B cell (primary cell): ENCODE results near the gene PRCC. TPM values are rescaled to one million over a fixed set of nuclear protein-coding genes. Genes with fewer than 3 reads are reported as not detected.

Experiments
- ATAC-seq: fragments of 200-7000 bp; cut with Tn5 transposase; one replicate; pipeline ENCODE4 v1.10.0; 2021; ENCODE audit warnings: low read depth, mild to moderate bottlenecking, moderate number of reproducible peaks, moderate library complexity
- CTCF ChIA-PET: fragments of 350-600 bp; sonication (Branson Sonifier 250); formaldehyde crosslinking; loops from one replicate; lab custom pipeline; 2021; ENCODE audit warnings: antibody characterized with exemption, inconsistent platforms; lab: Charles Lee
- POLR2A ChIA-PET: fragments of 350-600 bp; sonication (Branson Sonifier 250); formaldehyde crosslinking; loops from one replicate; lab custom pipeline; 2021; ENCODE audit warnings: antibody characterized with exemption; lab: Charles Lee
- DNase-seq: peaks from one replicate; pipeline ENCODE4 v3.0.0; 2013
- H2AFZ ChIP-seq: 2 replicates; pipeline ENCODE4 v1.6.1; 2012; ENCODE audit warnings: mild to moderate bottlenecking, low read depth, low read length; ENCODE audit not compliant: insufficient read depth, poor library complexity, severe bottlenecking
- H3K27ac ChIP-seq, 2 donors: 1 replicate in 1 of 2; 2 replicates in 1 of 2; pipeline ENCODE4 v1.5.1; 2012 to 2013; ENCODE audit warnings: low read length in 2 of 2, mild to moderate bottlenecking in 2 of 2, moderate library complexity in 1 of 2
- H3K27me3 ChIP-seq, 4 experiments: fragments of 200-600 bp in 1 of 4; sonication (generic) in 1 of 4; replicated peaks in 1 of 4; 1 replicate in 2 of 4; 2 replicates in 2 of 4; pipeline versions ENCODE4 v1.6.1 to v1.7.0; 2013 to 2016; ENCODE audit warnings: low read length in 3 of 4, mild to moderate bottlenecking in 2 of 4, mixed read lengths in 1 of 4, moderate library complexity in 1 of 4; ENCODE audit not compliant: insufficient read depth in 4 of 4, control insufficient read depth in 3 of 4; ENCODE audit errors: control extremely low read depth in 1 of 4
- H3K36me3 ChIP-seq, 2 experiments: replicated peaks in 1 of 2; 1 replicate in 1 of 2; 2 replicates in 1 of 2; pipeline versions ENCODE4 v1.6.1 to v1.7.1; 2013; ENCODE audit warnings: low read length in 1 of 2; ENCODE audit not compliant: insufficient read depth in 2 of 2, control insufficient read depth in 1 of 2; ENCODE audit errors: control extremely low read depth in 1 of 2, extremely low read depth in 1 of 2
- H3K4me1 ChIP-seq, 2 donors: fragments of 200-600 bp in 1 of 2; sonication (generic) in 1 of 2; 1 replicate in 1 of 2; 2 replicates in 1 of 2; pipeline versions ENCODE4 v1.5.1 to v1.6.1; 2013 to 2017; ENCODE audit warnings: low read length in 2 of 2; ENCODE audit not compliant: control insufficient read depth in 2 of 2, insufficient read depth in 2 of 2
- H3K4me2 ChIP-seq: replicated peaks from 2 replicates; pipeline ENCODE3; 2012; ENCODE audit warnings: mild to moderate bottlenecking, low read depth, low read length; ENCODE audit not compliant: poor library complexity, severe bottlenecking
- H3K4me3 ChIP-seq, 5 experiments: fragments of 200-600 bp in 1 of 5; sonication (generic) in 1 of 5; 1 replicate in 3 of 5; 2 replicates in 2 of 5; pipeline versions ENCODE4 v1.5.1 to v1.7.0; 2011 to 2016; ENCODE audit warnings: low read length in 4 of 5, mild to moderate bottlenecking in 4 of 5, low read depth in 2 of 5, control low read depth in 1 of 5, moderate library complexity in 1 of 5; ENCODE audit not compliant: insufficient read depth in 1 of 5; ENCODE audit errors: control extremely low read depth in 1 of 5, extremely low read depth in 1 of 5
- H3K79me2 ChIP-seq: fragments of 200-600 bp; sonication (generic); one replicate; pipeline ENCODE4 v1.6.0; 2016; ENCODE audit warnings: low read length; ENCODE audit not compliant: control insufficient read depth, insufficient read depth
- H3K9ac ChIP-seq: fragments of 200-600 bp; sonication (generic); 2 replicates; pipeline ENCODE4 v1.6.1; 2017; ENCODE audit warnings: mild to moderate bottlenecking, low read length, moderate library complexity
- H3K9me3 ChIP-seq, 3 donors: one replicate each; pipeline versions ENCODE4 v1.6.1 to v1.7.1; 2013; ENCODE audit warnings: low read length in 2 of 3; ENCODE audit not compliant: control insufficient read depth in 2 of 3, insufficient read depth in 1 of 3; ENCODE audit errors: control extremely low read depth in 1 of 3
- H4K20me1 ChIP-seq: 2 replicates; pipeline ENCODE4 v1.6.0; 2012; ENCODE audit warnings: mild to moderate bottlenecking, low read length; ENCODE audit not compliant: insufficient read depth, control insufficient read depth, poor library complexity, severe bottlenecking
- H3K27ac Mint-ChIP-seq: one replicate; pipeline ENCODE4 v1.8.0; 2021; ENCODE audit warnings: mixed read lengths
- H3K27me3 Mint-ChIP-seq: one replicate; pipeline ENCODE4 v1.8.0; 2021; ENCODE audit warnings: mixed read lengths
- H3K4me1 Mint-ChIP-seq: one replicate; pipeline ENCODE4 v1.8.0; 2021; ENCODE audit warnings: mixed read lengths
- H3K4me3 Mint-ChIP-seq: one replicate; pipeline ENCODE4 v1.8.0; 2021; ENCODE audit warnings: mixed read lengths
- H3K9me3 Mint-ChIP-seq: one replicate; pipeline ENCODE4 v1.8.0; 2022; ENCODE audit warnings: mixed read lengths; ENCODE audit not compliant: insufficient read depth
- EZH2 ChIP-seq: IDR thresholded peaks from 2 replicates; pipeline ENCODE4 v1.6.1; 2012; ENCODE audit warnings: borderline replicate concordance, low read depth, mild to moderate bottlenecking, moderate library complexity, low read length; ENCODE audit not compliant: insufficient read depth, poor library complexity, severe bottlenecking
- WGBS: methylation state at CpG from one replicate; pipeline ENCODE4 v1.1.5; 2013; ENCODE audit warnings: missing lambda C conversion rate; ENCODE audit not compliant: insufficient coverage; 5-methylcytosine and 5-hydroxymethylcytosine counted together
- intact Hi-C: fragments of 100-400 bp; cut with micrococcal nuclease; formaldehyde crosslinking; loops from one replicate; pipeline ENCODE4 v1.10.0; 2022
- polyA plus RNA-seq: library from polyadenylated mRNA; depleted of rRNA; stranded (reverse); fragments of >200 nt; gene quantifications from 2 replicates; pipeline ENCODE4 v1.2.3, GENCODE V29; 2012
- total RNA-seq, 2 donors: library from RNA; stranded (reverse); fragments of 120-200 nt in 1 of 2; gene quantifications; 1 replicate in 1 of 2; 2 replicates in 1 of 2; pipeline versions ENCODE4 v1.2.3 to v1.2.4, GENCODE V29; 2013 to 2022
- TF ChIP-seq, protein P1 (sequence below): fragments of 200-600 bp; IDR thresholded peaks from one replicate; pipeline ENCODE4 v1.8.0; 2022; ENCODE audit warnings: antibody characterized with exemption, mild to moderate bottlenecking

Gene PRCC
- total and polyA plus RNA-seq, 2 donors (not counting 1 experiment from before 2014, with no cell fraction given) = 55.7 to 83.4 TPM

DNA sequence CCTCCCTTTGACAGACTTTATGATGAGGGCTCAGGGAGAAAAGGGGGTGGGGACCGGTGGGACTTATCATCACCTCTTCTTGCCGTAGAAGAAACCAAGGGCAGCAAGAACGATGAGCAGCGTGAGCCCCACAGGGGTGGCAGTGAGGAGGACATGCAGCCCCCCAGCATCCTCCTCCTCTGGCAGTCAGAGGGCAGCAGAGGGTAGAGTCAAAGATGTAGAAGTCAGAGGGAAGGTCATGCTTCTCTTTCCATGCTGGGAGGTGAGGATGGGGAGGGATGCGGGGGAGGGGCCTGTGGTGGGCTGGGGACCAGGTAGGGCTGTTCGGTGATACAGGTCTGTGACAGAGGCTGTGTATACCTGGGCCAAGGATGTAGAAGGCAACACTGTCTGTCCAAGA, 76.8 kb downstream of the PRCC start:
- Histone ChIP-seq H3K79me2 (no peaks in the 10 kb centered on the region), H3K36me3 (no peaks in the 10 kb centered on the region), H3K27ac (no peak overlapping the region), H3K4me3 (no peak overlapping the region), H2AFZ (no peak overlapping the region), H3K4me1 (peaks cover 8 to 12% of the 10 kb centered on the region in 2 donors), H4K20me1 (no peaks in the 10 kb centered on the region), H3K9me3 (peaks cover 0 to 10% (median 0%) of the 10 kb centered on the region in 3 donors), H3K4me2 (no peak overlapping the region), H3K9ac (no peak overlapping the region), H3K27me3 (peaks cover 0 to 69% (median 27%) of the 10 kb centered on the region in 4 experiments)
- H3K4me3 Mint-ChIP-seq = no peak overlapping the region
- TF ChIP-seq, protein P1, sequence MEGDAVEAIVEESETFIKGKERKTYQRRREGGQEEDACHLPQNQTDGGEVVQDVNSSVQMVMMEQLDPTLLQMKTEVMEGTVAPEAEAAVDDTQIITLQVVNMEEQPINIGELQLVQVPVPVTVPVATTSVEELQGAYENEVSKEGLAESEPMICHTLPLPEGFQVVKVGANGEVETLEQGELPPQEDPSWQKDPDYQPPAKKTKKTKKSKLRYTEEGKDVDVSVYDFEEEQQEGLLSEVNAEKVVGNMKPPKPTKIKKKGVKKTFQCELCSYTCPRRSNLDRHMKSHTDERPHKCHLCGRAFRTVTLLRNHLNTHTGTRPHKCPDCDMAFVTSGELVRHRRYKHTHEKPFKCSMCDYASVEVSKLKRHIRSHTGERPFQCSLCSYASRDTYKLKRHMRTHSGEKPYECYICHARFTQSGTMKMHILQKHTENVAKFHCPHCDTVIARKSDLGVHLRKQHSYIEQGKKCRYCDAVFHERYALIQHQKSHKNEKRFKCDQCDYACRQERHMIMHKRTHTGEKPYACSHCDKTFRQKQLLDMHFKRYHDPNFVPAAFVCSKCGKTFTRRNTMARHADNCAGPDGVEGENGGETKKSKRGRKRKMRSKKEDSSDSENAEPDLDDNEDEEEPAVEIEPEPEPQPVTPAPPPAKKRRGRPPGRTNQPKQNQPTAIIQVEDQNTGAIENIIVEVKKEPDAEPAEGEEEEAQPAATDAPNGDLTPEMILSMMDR = no peak
- TF ChIP-seq EZH2 = no peak
- CTCF ChIA-PET = no interaction called here
- intact Hi-C loops = no loop called here
- POLR2A ChIA-PET = no interaction called here
- peaks cover 16% of the 10 kb centered on the region for H3K4me1 Mint-ChIP-seq
- H3K9me3 Mint-ChIP-seq = no peaks in the 10 kb centered on the region
- ATAC-seq = no peak
- no peak for DNase-seq
- H3K27ac Mint-ChIP-seq = no peak overlapping the region
- H3K27me3 Mint-ChIP-seq = peaks cover 81% of the 10 kb centered on the region
- WGBS = 30% methylated on average over 5 of the region's 6 CpGs

DNA sequence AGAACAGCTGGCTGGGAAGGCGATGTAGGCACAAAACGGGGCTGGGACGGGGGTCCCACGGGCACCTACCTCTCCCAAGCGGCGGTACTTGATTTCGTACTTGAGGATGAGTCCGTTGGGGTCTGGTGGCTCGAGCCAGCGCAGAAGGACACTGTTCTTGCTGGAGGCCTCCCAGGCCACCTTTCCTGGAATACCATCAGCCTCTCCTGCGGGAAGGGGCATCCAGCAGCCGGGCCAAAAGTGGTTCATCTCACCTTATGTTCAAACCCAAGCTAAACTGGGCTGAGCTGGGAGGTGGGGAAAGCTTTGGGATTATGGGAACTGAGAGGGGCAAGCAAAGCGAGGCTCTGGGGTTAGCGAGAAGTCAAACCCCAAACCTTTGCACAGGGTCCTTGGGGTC, 77.3 kb downstream of the PRCC start:
- peak overlapping the region; percentile 26 for H3K4me3 Mint-ChIP-seq
- H3K4me1 Mint-ChIP-seq = peaks cover 17% of the 10 kb centered on the region
- ATAC-seq = no peak
- WGBS = 38% methylated on average over 13 of the region's 14 CpGs
- POLR2A ChIA-PET = no interaction called here
- H3K4me2 ChIP-seq = peak overlapping the region; percentile 43
- H3K9ac ChIP-seq = no peak overlapping the region
- no peak overlapping the region for H3K27ac ChIP-seq
- no peaks in the 10 kb centered on the region for H3K36me3 ChIP-seq
- H3K27ac Mint-ChIP-seq = no peak overlapping the region
- H2AFZ ChIP-seq = no peak overlapping the region
- H3K4me3 ChIP-seq = no peak overlapping the region
- no peaks in the 10 kb centered on the region for H3K9me3 Mint-ChIP-seq
- peaks cover 0 to 9% (median 0%) of the 10 kb centered on the region in 3 donors for H3K9me3 ChIP-seq
- peaks cover 0 to 68% (median 27%) of the 10 kb centered on the region in 4 experiments for H3K27me3 ChIP-seq
- H3K27me3 Mint-ChIP-seq = peaks cover 82% of the 10 kb centered on the region
- no peak for DNase-seq
- TF ChIP-seq, protein P1 = no peak
- TF ChIP-seq EZH2 = no peak
- intact Hi-C loops = no loop called here
- no peaks in the 10 kb centered on the region for H4K20me1 ChIP-seq
- H3K79me2 ChIP-seq = no peaks in the 10 kb centered on the region
- CTCF ChIA-PET = no interaction called here
- peaks cover 8 to 12% of the 10 kb centered on the region in 2 donors for H3K4me1 ChIP-seq
